Activated CD4-positive, alpha-beta T cell treated with anti-CD3 and anti-CD28 coated beads for 4 hours (primary cell): ENCODE results near the gene ARG1.
"Not testable (repeated sequence)": the region's sequence is repeated elsewhere in the genome, so short reads cannot be mapped to it uniquely, and the experiment has no call there.

Experiments
- DNase-seq, 2 donors: peaks; one replicate each; pipeline ENCODE4 v3.0.0-alpha.2; 2020

Gene ARG1

GRCh38 chr6:131572686-131573415 is at the start of gene ARG1:
Gene ARG1, plus strand, starts transcription at chr6:131573226. Its CDS starts 57 bp downstream, at chr6:131573283.
- DNase-seq, result no peak

GRCh38 chr6:131523988-131524673 is 48.9 kb upstream of the ARG1 start:
- no peak for DNase-seq

- no peak for DNase-seq
These were observed 48.2 kb upstream of the ARG1 start for GRCh38 chr6:131524695-131525336.

- DNase-seq, result not testable (repeated sequence)
These were observed 42.1 kb upstream of the ARG1 start for GRCh38 chr6:131530936-131531335.

- not testable (repeated sequence) for DNase-seq
These were observed 41.3 kb upstream of the ARG1 start for GRCh38 chr6:131531681-131532080.

GRCh38 chr6:131532580-131533039 is 40.4 kb upstream of the ARG1 start:
- DNase-seq, result peak; percentile 34 to 47

- DNase-seq, result not testable (repeated sequence)
These were observed 34.4 kb upstream of the ARG1 start for GRCh38 chr6:131538615-131539014.

GRCh38 chr6:131545317-131545716 is 27.7 kb upstream of the ARG1 start:
- DNase-seq, result no peak

GRCh38 chr6:131547488-131547887 is 25.5 kb upstream of the ARG1 start:
- no peak for DNase-seq

GRCh38 chr6:131548441-131548840 is 24.6 kb upstream of the ARG1 start:
- DNase-seq, result no peak

- no peak for DNase-seq
These were observed 23.2 kb upstream of the ARG1 start for GRCh38 chr6:131549811-131550210.

- DNase-seq, result no peak
These were observed 21.1 kb upstream of the ARG1 start for GRCh38 chr6:131551902-131552301.

GRCh38 chr6:131552572-131552971 is 20.5 kb upstream of the ARG1 start:
- DNase-seq, result no peak

- no peak for DNase-seq
These were observed 17.0 kb upstream of the ARG1 start for GRCh38 chr6:131555992-131556391.

GRCh38 chr6:131558922-131559321 is 14.1 kb upstream of the ARG1 start:
- DNase-seq, result no peak

GRCh38 chr6:131561925-131562707 is 10.9 kb upstream of the ARG1 start:
- no peak for DNase-seq

- no peak for DNase-seq
These were observed 8.0 kb upstream of the ARG1 start for GRCh38 chr6:131565056-131565455.

- DNase-seq, result no peak
These were observed 4.3 kb upstream of the ARG1 start for GRCh38 chr6:131568726-131569125.

GRCh38 chr6:131574133-131574532 is 1.1 kb downstream of the ARG1 start:
- no peak for DNase-seq

GRCh38 chr6:131574686-131575085 is 1.7 kb downstream of the ARG1 start:
- DNase-seq, result no peak

GRCh38 chr6:131575834-131576478 is 2.9 kb downstream of the ARG1 start:
- DNase-seq, result no peak

GRCh38 chr6:131581523-131581922 is 8.5 kb downstream of the ARG1 start:
- no peak for DNase-seq
